D721Med (cell line): ENCODE results near the gene USB1.

Source experiments
- DNase-seq: peaks from one replicate; pipeline ENCODE4 v3.0.0; 2011; ENCODE audit warnings: low spot score; ENCODE audit not compliant: insufficient read length
- FAIRE-seq: peaks from 2 replicates; lab custom pipeline; 2011; peaks lifted over from hg19 to GRCh38; lab: Jason Lieb, UNC
- TF ChIP-seq, protein P1 (sequence below): IDR thresholded peaks from 2 replicates; pipeline ENCODE4 v1.5.1; 2012; ENCODE audit warnings: mild to moderate bottlenecking, control low read depth; ENCODE audit not compliant: insufficient read depth; ENCODE audit errors: missing control alignments

USB1 gene

GRCh38 chr16:58062821-58063220 is 61.6 kb downstream of the USB1 start:
- FAIRE-seq = no peak
- no peak for DNase-seq
- TF ChIP-seq, protein P1, sequence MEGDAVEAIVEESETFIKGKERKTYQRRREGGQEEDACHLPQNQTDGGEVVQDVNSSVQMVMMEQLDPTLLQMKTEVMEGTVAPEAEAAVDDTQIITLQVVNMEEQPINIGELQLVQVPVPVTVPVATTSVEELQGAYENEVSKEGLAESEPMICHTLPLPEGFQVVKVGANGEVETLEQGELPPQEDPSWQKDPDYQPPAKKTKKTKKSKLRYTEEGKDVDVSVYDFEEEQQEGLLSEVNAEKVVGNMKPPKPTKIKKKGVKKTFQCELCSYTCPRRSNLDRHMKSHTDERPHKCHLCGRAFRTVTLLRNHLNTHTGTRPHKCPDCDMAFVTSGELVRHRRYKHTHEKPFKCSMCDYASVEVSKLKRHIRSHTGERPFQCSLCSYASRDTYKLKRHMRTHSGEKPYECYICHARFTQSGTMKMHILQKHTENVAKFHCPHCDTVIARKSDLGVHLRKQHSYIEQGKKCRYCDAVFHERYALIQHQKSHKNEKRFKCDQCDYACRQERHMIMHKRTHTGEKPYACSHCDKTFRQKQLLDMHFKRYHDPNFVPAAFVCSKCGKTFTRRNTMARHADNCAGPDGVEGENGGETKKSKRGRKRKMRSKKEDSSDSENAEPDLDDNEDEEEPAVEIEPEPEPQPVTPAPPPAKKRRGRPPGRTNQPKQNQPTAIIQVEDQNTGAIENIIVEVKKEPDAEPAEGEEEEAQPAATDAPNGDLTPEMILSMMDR = no peak

DNA sequence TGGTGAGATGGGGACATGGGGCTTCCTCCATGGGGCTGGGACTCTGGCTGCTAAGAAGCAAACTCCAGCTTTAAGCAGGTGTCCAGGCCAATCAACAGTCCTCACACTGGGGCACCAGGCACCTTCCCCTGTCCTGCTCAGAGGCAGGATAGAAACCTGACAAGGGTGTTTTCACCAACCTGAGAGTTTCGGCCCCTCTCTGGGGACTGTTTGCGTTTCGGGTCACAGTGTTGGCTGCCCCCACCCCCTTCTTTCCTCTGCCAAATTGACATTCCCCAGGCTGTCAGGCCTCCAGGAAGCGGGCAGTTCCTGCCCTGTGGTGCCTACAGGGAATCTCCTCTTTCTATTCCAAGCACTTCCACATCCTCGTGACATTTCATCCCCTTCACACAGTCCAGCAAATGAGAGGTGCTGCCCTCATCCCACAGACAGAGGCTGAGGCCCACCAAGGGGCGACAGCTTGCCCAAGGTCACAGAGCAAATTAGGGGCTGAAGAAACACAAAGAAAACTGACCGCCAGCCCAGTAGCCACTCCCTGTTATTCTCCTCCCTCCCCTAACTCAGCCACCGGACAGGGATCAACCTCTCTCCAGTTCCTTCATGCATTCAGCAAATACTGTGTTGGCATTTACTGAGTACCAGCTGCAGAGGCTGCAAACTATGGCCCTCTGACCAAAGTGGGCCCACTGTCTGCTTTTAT is 62.3 kb downstream of the USB1 start:
- FAIRE-seq (no peak), DNase-seq (no peak)
- TF ChIP-seq, protein P1 = no peak

- TF ChIP-seq, protein P1 = no peak
Measured at GRCh38 chr16:58070585-58070984, 69.4 kb downstream of the USB1 start.

More at GRCh38 chr16:58070585-58070984, 69.4 kb downstream of the USB1 start:
- no peak for DNase-seq
- no peak for FAIRE-seq
